Left ventricle myocardium inferior (tissue), 1 donor: Measurements from ENCODE around the gene CUTC. TPM values are rescaled to one million over a fixed set of nuclear protein-coding genes. Genes with fewer than 3 reads are reported as not detected.

ENCODE experiments used
- DNase-seq: peaks from one replicate; pipeline ENCODE4 v3.0.0-alpha.2; 2020
- H3K27ac ChIP-seq: fragments of 200-600 bp; replicated peaks from 2 replicates; pipeline ENCODE4 v1.8.0; 2021
- H3K27me3 ChIP-seq: fragments of 200-600 bp; 2 replicates; pipeline ENCODE4 v1.8.0; 2021; ENCODE audit warnings: low read depth
- H3K36me3 ChIP-seq: fragments of 200-600 bp; 2 replicates; pipeline ENCODE4 v1.8.0; 2021
- H3K4me1 ChIP-seq: fragments of 200-600 bp; 2 replicates; pipeline ENCODE4 v1.8.0; 2021
- H3K4me3 ChIP-seq: fragments of 200-600 bp; 2 replicates; pipeline ENCODE4 v1.8.0; 2021; ENCODE audit warnings: mild to moderate bottlenecking, moderate library complexity
- H3K9me3 ChIP-seq: fragments of 200-600 bp; replicated peaks from 2 replicates; pipeline ENCODE4 v1.8.0; 2021
- intact Hi-C: fragments of 100-400 bp; cut with micrococcal nuclease; formaldehyde crosslinking; loops from one replicate; pipeline ENCODE4 v1.11.0; 2022
- total RNA-seq: library from RNA; stranded (reverse); fragmentation: NEBNext Ultra II Directional; extraction: Animal tissue kit (Norgen Biotek cat#: 25700); gene quantifications from one replicate; pipeline ENCODE4 v1.2.1, GENCODE V29; 2021
- TF ChIP-seq, protein P1 (sequence below): fragments of 200-600 bp; IDR thresholded peaks from 2 replicates; pipeline ENCODE4 v1.8.0; 2021; ENCODE audit warnings: antibody characterized with exemption, mild to moderate bottlenecking, borderline replicate concordance
- donor health status: DM: no; HTN: yes; CAD: no; lungs with severe emphysema.

The CUTC gene
- total RNA-seq, 1 donor from 2014 or later = 41.0 TPM

DNA sequence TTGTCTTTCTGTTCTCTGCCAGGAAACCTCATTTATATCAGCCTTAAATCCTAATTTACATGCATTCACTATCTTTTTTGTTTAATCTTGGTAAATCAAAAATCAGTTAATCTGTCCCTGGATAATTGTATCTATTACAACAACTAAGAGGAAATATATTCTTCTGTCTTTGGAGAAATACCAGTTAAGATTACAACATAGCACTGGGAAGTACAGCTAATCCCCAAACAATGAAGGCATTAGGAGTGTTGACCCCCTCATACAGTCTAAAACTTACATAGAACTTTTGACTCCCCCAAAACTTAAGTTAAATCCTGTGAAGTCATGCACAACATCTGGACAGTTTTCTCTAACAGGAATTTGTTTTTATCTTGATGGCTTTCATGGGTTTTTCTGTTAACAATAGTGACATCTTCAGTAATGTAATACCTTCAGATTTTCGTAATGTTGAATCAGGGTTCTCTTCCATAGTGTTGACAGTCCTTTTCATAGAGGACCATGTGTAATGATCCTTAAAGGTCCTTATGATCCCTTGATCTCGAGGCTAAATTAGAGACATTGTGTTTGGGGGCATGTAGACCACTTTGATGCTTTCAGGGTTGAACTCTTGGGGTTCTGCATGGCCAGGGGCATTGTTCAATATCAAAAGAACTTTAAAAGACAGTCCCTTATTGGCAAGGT, 26.3 kb downstream of the CUTC start:
- Histone ChIP-seq H3K4me3 (no peak overlapping the region), H3K27ac (no peak overlapping the region), H3K9me3 (peaks cover 7% of the 10 kb centered on the region), H3K27me3 (no peaks in the 10 kb centered on the region), H3K4me1 (no peaks in the 10 kb centered on the region), H3K36me3 (peaks cover 80% of the 10 kb centered on the region)
- DNase-seq = no peak
- intact Hi-C loops = no loop called here
- TF ChIP-seq, protein P1, sequence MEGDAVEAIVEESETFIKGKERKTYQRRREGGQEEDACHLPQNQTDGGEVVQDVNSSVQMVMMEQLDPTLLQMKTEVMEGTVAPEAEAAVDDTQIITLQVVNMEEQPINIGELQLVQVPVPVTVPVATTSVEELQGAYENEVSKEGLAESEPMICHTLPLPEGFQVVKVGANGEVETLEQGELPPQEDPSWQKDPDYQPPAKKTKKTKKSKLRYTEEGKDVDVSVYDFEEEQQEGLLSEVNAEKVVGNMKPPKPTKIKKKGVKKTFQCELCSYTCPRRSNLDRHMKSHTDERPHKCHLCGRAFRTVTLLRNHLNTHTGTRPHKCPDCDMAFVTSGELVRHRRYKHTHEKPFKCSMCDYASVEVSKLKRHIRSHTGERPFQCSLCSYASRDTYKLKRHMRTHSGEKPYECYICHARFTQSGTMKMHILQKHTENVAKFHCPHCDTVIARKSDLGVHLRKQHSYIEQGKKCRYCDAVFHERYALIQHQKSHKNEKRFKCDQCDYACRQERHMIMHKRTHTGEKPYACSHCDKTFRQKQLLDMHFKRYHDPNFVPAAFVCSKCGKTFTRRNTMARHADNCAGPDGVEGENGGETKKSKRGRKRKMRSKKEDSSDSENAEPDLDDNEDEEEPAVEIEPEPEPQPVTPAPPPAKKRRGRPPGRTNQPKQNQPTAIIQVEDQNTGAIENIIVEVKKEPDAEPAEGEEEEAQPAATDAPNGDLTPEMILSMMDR = no peak

DNA sequence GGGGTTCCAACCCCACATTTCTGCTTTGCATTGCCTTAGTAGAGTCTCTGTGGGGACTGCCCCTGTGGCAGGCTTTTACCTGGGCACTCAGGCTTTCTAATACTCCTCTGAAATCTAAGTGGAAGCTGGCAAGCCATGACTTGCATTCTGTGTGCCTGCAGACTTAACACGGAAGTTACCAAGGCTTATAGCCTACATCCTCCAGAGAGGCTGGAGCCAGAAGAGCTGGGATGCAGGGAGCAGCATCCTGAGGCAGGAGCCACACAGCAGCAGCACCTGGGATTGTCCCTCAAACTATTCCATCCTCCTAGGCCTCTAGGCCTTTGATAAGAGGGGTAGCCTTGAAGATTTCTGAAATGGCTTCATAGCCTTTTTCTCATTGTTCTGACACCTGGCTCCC, 28.3 kb downstream of the CUTC start:
- H3K4me3 ChIP-seq = no peak overlapping the region
- no peaks in the 10 kb centered on the region for H3K4me1 ChIP-seq
- DNase-seq = no peak
- TF ChIP-seq, protein P1 = no peak
- peaks cover 7% of the 10 kb centered on the region for H3K9me3 ChIP-seq
- intact Hi-C loops = no loop called here
- H3K36me3 ChIP-seq = peaks cover 62% of the 10 kb centered on the region
- H3K27ac ChIP-seq = no peak overlapping the region
- H3K27me3 ChIP-seq = no peaks in the 10 kb centered on the region

DNA sequence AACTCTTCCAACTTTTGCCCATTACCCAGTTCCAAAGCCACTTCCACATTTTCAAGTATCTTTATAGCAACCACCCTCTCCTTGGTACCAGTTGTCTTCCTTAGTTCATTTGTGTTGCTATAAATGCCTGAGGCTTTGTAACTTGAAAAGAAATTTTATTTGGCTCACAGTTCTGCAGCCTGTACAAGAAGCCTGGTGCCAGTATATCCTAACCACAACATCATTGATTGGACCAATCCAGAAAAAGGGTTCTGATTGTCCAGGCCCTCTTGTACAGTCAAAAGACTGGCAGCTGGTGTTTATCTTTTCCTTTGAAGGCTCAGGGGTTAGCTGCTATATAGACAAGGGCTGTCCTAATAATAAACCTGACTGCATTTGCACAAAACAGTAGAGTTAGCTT, 29.3 kb downstream of the CUTC start:
- DNase-seq = no peak
- Histone ChIP-seq H3K4me1 (no peaks in the 10 kb centered on the region), H3K36me3 (peaks cover 51% of the 10 kb centered on the region), H3K4me3 (no peak overlapping the region), H3K27ac (no peak overlapping the region), H3K27me3 (no peaks in the 10 kb centered on the region), H3K9me3 (peaks cover 7% of the 10 kb centered on the region)
- TF ChIP-seq, protein P1 = no peak
- intact Hi-C loops = no loop called here

DNA sequence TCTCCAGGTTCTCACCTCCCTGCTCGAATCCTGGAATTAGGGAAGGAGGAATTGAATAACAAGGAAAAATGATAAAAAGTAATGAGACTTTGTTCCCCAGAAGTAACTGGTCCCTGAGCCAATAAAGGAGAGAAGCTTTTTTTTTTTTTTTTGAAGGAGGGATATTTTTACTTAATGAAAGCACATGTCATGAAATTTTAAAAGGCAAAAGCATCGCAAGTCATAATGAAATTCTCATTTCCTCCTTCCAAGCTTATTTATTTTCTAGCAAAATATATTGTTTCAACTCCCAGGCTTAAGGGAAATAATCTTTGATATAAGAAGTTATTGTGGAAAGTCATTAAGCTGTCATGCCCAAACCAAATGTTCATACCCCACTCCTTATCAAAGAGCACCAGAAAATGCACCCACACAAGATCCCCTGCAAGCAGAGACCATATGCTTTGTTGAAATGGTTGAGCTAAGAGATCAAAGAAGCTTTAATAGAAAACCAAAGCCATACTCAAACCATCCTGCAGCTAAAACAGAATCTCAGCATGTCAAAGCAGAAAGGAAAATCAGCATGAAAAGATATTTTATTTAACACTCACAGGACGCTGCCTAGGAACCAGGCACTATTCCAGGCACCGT, 33.8 kb downstream of the CUTC start:
- Histone ChIP-seq H3K36me3 (peaks cover 7% of the 10 kb centered on the region), H3K9me3 (peaks cover 2% of the 10 kb centered on the region), H3K27ac (no peak overlapping the region), H3K27me3 (no peaks in the 10 kb centered on the region), H3K4me1 (no peaks in the 10 kb centered on the region), H3K4me3 (no peak overlapping the region)
- DNase-seq = no peak
- TF ChIP-seq, protein P1 = no peak
- intact Hi-C loops = no loop called here

DNA sequence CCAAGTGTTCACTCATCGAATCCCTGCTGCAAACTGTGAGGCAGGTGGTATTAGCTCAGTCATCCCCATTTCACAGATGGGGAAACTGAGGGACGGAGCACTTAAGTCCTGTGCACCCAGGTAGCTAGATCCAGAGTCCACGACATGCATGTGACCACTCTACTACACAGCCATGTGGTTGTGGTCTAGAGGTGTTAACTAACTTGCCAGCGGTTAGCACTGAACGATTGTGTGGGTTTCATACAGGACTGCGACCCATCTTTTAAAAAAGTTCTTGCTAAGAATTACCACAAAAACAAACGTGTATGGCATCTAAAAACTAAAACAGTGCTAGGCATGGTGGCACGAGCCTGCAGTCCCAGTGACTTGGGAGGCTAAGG, 34.3 kb downstream of the CUTC start:
- DNase-seq = no peak
- Histone ChIP-seq H3K27ac (no peak overlapping the region), H3K27me3 (no peaks in the 10 kb centered on the region), H3K4me1 (no peaks in the 10 kb centered on the region), H3K9me3 (peaks cover 2% of the 10 kb centered on the region), H3K36me3 (peaks cover 3% of the 10 kb centered on the region), H3K4me3 (no peak overlapping the region)
- intact Hi-C loops = no loop called here
- TF ChIP-seq, protein P1 = no peak
